Retinal pigment epithelial cell (primary cell): ENCODE data around the gene SRXN1.

ENCODE experiments used
- DNase-seq: peaks from one replicate; pipeline ENCODE4 v3.0.0-alpha.2; 2010; ENCODE audit warnings: low read depth
- H3K4me3 ChIP-seq: 2 replicates; pipeline ENCODE4 v1.5.1; 2011; ENCODE audit warnings: mild to moderate bottlenecking, low read length, control low read depth, moderate library complexity
- TF ChIP-seq, protein P1 (sequence below): conservative IDR thresholded peaks from 2 replicates; pipeline ENCODE4 v1.5.1; 2011; ENCODE audit warnings: low read depth, low read length, control low read depth, inconsistent platforms

Gene SRXN1

DNA sequence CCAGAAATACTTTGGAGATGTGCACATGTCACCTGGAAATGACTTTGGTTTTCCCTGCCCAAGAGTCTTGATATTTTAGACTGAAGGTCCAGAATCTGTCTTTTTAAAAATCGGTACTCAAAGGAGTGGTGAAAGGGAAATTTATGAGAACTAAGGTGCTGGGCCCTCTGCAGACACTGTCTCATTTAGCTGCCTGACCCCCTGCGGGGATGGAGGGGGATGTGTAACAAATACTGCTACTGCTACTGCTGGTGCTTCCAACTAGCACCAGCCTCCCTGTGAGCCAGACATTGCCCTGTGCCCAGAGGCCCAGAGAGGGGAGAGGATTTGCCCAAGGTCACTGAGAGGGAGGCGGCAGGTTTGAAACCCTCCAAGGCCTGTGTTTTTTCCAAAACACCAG, 15.6 kb upstream of the SRXN1 start:
- DNase-seq, result no peak
- TF ChIP-seq, protein P1, sequence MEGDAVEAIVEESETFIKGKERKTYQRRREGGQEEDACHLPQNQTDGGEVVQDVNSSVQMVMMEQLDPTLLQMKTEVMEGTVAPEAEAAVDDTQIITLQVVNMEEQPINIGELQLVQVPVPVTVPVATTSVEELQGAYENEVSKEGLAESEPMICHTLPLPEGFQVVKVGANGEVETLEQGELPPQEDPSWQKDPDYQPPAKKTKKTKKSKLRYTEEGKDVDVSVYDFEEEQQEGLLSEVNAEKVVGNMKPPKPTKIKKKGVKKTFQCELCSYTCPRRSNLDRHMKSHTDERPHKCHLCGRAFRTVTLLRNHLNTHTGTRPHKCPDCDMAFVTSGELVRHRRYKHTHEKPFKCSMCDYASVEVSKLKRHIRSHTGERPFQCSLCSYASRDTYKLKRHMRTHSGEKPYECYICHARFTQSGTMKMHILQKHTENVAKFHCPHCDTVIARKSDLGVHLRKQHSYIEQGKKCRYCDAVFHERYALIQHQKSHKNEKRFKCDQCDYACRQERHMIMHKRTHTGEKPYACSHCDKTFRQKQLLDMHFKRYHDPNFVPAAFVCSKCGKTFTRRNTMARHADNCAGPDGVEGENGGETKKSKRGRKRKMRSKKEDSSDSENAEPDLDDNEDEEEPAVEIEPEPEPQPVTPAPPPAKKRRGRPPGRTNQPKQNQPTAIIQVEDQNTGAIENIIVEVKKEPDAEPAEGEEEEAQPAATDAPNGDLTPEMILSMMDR, result no peak
- no peak overlapping the region for H3K4me3 ChIP-seq

DNA sequence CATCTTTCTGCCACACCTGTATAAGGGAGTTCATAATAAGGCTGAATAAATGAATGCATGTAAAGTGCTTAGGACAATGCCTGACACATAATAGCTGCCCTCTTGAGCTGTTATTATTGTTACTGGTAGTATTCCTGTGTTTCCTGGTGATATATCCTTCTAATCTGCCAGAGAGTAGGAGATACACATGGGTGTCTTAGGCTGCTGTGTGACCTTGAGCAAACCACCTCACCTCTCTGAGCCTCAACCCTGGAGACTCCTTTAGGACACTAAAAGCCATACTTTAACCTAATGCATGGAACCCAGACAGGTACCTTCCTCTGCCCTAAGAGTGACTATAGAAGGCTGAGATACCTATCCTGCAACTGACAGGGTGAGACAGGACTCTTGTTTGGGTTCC, 15.1 kb upstream of the SRXN1 start:
- TF ChIP-seq, protein P1, result no peak
- H3K4me3 ChIP-seq, result no peak overlapping the region

DNA sequence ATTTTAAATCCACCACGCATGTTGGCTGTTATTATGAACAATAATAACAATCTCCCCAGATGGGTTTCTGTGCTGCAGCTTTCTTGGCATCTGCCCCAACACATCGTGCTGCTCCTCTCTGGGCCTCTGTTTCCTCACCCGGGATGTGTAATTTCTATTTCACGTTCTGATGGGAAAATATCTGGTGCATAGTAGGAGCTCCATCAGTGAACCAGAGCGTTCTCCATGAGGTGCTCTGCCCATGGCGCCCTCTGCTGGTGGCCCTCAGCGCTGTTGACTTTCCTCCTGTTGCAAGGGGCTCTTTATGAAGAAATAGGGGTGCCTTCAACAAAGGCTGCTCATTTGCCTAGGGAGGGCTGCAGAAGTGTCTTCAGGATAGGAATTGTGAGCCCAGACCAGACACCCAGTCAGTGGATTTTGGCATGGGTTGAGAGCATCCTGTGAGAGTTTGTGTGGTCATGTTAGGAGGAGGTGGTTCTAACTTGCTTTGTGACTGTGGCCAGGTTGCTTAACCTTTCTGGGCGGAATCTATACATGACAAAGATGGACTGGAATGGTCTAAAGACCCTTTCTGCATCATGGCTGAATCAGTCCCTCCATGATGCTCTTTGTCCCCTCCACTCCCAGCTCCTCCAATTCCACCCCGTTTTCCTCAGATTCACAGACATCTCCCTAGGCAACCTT, 14.5 kb upstream of the SRXN1 start:
- H3K4me3 ChIP-seq, result no peak overlapping the region
- DNase-seq, result no peak
- TF ChIP-seq, protein P1, result peak; percentile 95

More for the DNA sequence above, 15.1 kb upstream of the SRXN1 start:
- DNase-seq, result no peak

- TF ChIP-seq, protein P1, result no peak
- H3K4me3 ChIP-seq, result no peak overlapping the region
- no peak for DNase-seq
These were observed 13.9 kb upstream of the SRXN1 start for GRCh38 chr20:666877-667276.

DNA sequence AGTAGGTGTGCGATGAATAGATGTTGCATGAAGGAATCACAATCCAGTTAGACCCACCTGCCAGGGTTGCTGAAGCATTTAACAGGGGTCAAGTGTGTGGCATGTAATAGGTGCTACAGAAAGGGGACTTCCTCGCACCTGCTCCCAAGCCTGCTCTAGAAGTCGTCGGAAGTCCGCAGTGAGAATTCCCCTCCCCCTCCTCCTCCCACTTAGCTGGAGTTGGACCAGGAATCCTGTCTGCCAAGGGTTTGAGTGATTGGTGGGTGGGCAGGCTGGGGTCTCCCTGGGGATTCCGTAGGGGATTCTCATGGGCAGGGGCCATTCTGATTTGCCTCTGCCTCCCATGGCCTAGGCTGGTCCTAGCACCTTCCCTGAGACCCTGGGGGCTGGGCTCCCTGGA, 12.3 kb upstream of the SRXN1 start:
- no peak for DNase-seq
- TF ChIP-seq, protein P1, result no peak
- H3K4me3 ChIP-seq, result no peak overlapping the region

DNA sequence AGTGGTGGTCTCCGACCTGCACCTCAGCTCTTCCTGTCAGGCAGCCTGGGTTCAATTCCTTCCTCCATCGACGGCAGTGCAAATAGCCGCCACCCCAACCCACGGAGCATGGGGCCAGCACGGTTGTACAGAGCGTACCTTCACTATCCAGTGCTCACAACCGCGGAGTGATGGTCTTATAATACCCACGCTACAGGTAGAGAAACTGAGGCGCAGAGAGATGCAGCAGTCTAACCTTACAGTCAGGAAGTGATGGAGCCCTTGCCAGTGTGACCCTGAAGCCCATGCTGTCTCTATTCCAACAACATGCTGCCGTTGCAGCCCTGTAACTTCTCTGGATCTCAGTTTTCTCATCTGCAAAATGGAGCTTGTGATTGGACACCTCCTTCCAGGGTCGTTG, 11.6 kb upstream of the SRXN1 start:
- no peak overlapping the region for H3K4me3 ChIP-seq
- no peak for DNase-seq
- TF ChIP-seq, protein P1, result no peak

DNA sequence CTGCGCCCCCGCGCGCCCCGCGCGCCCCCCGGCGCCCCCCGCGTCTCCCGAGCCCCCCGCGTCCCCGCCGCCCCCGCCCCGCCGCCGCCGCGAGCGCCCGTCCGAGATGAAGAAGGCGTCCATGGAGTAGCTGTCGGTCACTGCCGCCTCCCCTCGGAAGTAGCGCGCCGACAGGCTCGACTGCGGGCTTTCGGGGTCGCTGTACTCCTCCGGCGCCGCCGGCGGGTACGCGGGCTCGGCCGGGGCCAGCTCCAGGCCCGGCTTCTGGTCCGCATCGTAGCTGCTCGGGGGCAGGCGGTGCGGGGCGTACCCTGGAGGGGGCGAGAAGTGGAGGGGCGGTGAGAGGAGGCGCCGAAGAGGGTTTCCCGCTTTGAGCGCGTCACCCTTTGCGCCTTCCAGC, 11.2 kb upstream of the SRXN1 start:
- TF ChIP-seq, protein P1, result no peak
- no peak for DNase-seq
- no peak overlapping the region for H3K4me3 ChIP-seq
